Measurements from ENCODE around the gene TRIM46. TPM values are rescaled to one million over a fixed set of nuclear protein-coding genes. Genes with fewer than 3 reads are reported as not detected.
"Not testable (repeated sequence)": the region's sequence is repeated elsewhere in the genome, so short reads cannot be mapped to it uniquely, and the experiment has no call there.

TRIM46 gene
- polyA plus RNA-seq, 1 donor (not counting 4 experiments of a cell fraction or from before 2014, with no cell fraction given) = 1.7 TPM

DNA sequence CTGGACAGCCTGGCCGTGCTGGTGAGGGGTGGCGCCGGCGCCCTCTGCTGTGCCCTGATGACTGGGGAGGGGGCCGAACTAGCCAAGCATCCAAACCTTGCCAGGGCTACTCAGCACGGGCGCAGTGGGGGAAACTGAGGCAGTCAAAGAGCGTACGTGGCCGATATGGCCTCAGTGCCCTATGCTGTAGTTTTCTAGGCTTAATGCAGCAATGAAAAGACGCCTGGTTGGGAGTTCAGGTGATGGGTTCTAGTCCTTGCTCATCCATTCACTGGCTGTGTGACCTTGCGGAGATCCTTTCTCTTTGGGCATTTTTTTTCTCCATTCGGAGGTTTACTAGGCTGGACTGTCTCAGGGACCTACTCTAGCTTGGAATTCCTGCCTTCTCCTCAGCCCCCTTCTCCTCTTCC lies 35.7 kb downstream of the TRIM46 start:
- Histone ChIP-seq H3K79me2 (ENCODE audit: control insufficient read depth, insufficient read depth, low read length) (peaks cover 12% of the 10 kb centered on the region), H3K9ac (ENCODE audit: control insufficient read depth, extremely low read depth, insufficient read depth, low read length) (peak overlapping the region; percentile 98), H3K4me2 (ENCODE audit: control insufficient read depth, extremely low read depth, insufficient read depth, low read depth, low read length) (peak overlapping the region; percentile 100), H3K9me3 (ENCODE audit: control insufficient read depth, low read depth, low read length) (no peaks in the 10 kb centered on the region), H3K27ac (ENCODE audit: control insufficient read depth, insufficient read depth, low read length) (peak overlapping the region; percentile 94), H3K4me1 (ENCODE audit: control insufficient read depth, extremely low read depth, insufficient read depth, low read length) (peaks cover 22% of the 10 kb centered on the region), H2AFZ (ENCODE audit: control insufficient read depth, low read length) (peak overlapping the region; percentile 86), H3K36me3 (ENCODE audit: control insufficient read depth in 2 of 2, extremely low read depth in 1 of 2, insufficient read depth in 2 of 2, low read length in 2 of 2) (peaks cover 0 to 5% of the 10 kb centered on the region in 2 experiments), H4K20me1 (ENCODE audit: control insufficient read depth, extremely low read depth, insufficient read depth, low read length) (no peaks in the 10 kb centered on the region), H3K4me3 (ENCODE audit: control insufficient read depth in 2 of 3, extremely low read depth in 1 of 3, insufficient read depth in 2 of 3, low read depth in 1 of 3, low read length in 3 of 3) (peak overlapping the region; percentile 66 to 90 (median 77)), H3K27me3 (ENCODE audit: control insufficient read depth, extremely low read depth, insufficient read depth, low read length) (no peaks in the 10 kb centered on the region), H3K9me1 (ENCODE audit: control insufficient read depth, extremely low read depth, insufficient read depth, low read length) (no peaks in the 10 kb centered on the region)
- dilution Hi-C loops (cut with MboI; ENCODE audit: extremely low pct_ligation_motif_present, low sequenced_read_pairs) = no loop called here
- DNase-seq (ENCODE audit: low read depth, low spot score) (no peak), FAIRE-seq (no peak)
- TF ChIP-seq CTCF (optimal IDR thresholded peaks at IDR 0.05 in 1 of 3, IDR thresholded peaks at IDR 0.05 in 1 of 3, conservative IDR thresholded peaks at IDR 0.05 in 1 of 3; ENCODE audit: extremely low read depth in 1 of 3, insufficient read depth in 2 of 3, low read length in 3 of 3) (no peak), EZH2 (IDR thresholded peaks at IDR 0.05; ENCODE audit: low read length) (no peak)

GRCh38 chr1:155210314-155211104 lies 36.9 kb downstream of the TRIM46 start:
- Histone ChIP-seq H3K79me2 (ENCODE audit: control insufficient read depth, insufficient read depth, low read length) (peaks cover 12% of the 10 kb centered on the region), H3K27me3 (ENCODE audit: control insufficient read depth, extremely low read depth, insufficient read depth, low read length) (no peaks in the 10 kb centered on the region), H3K36me3 (ENCODE audit: control insufficient read depth in 2 of 2, extremely low read depth in 1 of 2, insufficient read depth in 2 of 2, low read length in 2 of 2) (peaks cover 2 to 5% of the 10 kb centered on the region in 2 experiments), H3K27ac (ENCODE audit: control insufficient read depth, insufficient read depth, low read length) (peak overlapping the region; percentile 94), H3K9me1 (ENCODE audit: control insufficient read depth, extremely low read depth, insufficient read depth, low read length) (no peaks in the 10 kb centered on the region), H3K9ac (ENCODE audit: control insufficient read depth, extremely low read depth, insufficient read depth, low read length) (peak overlapping the region; percentile 98), H3K4me2 (ENCODE audit: control insufficient read depth, extremely low read depth, insufficient read depth, low read depth, low read length) (peak overlapping the region; percentile 100), H3K4me1 (ENCODE audit: control insufficient read depth, extremely low read depth, insufficient read depth, low read length) (peaks cover 22% of the 10 kb centered on the region), H3K4me3 (ENCODE audit: control insufficient read depth in 2 of 3, extremely low read depth in 1 of 3, insufficient read depth in 2 of 3, low read depth in 1 of 3, low read length in 3 of 3) (peak overlapping the region in 2 of 3 experiments; percentile 66 to 90), H3K9me3 (ENCODE audit: control insufficient read depth, low read depth, low read length) (no peaks in the 10 kb centered on the region), H2AFZ (ENCODE audit: control insufficient read depth, low read length) (no peak overlapping the region), H4K20me1 (ENCODE audit: control insufficient read depth, extremely low read depth, insufficient read depth, low read length) (no peaks in the 10 kb centered on the region)
- dilution Hi-C loops (cut with MboI; ENCODE audit: extremely low pct_ligation_motif_present, low sequenced_read_pairs) = no loop called here
- TF ChIP-seq CTCF (optimal IDR thresholded peaks at IDR 0.05 in 1 of 3, IDR thresholded peaks at IDR 0.05 in 1 of 3, conservative IDR thresholded peaks at IDR 0.05 in 1 of 3; ENCODE audit: extremely low read depth in 1 of 3, insufficient read depth in 2 of 3, low read length in 3 of 3) (no peak), EZH2 (IDR thresholded peaks at IDR 0.05; ENCODE audit: low read length) (no peak)
- no peak for FAIRE-seq
- no peak for DNase-seq (ENCODE audit: low read depth, low spot score)

GRCh38 chr1:155211381-155212050 lies 37.9 kb downstream of the TRIM46 start:
- H3K9ac ChIP-seq (ENCODE audit: control insufficient read depth, extremely low read depth, insufficient read depth, low read length); H4K20me1 ChIP-seq (ENCODE audit: control insufficient read depth, extremely low read depth, insufficient read depth, low read length); FAIRE-seq; H3K36me3 ChIP-seq (ENCODE audit: control insufficient read depth in 2 of 2, extremely low read depth in 1 of 2, insufficient read depth in 2 of 2, low read length in 2 of 2); H2AFZ ChIP-seq (ENCODE audit: control insufficient read depth, low read length); H3K9me3 ChIP-seq (ENCODE audit: control insufficient read depth, low read depth, low read length); H3K4me3 ChIP-seq (ENCODE audit: control insufficient read depth in 2 of 3, extremely low read depth in 1 of 3, insufficient read depth in 2 of 3, low read depth in 1 of 3, low read length in 3 of 3); H3K27me3 ChIP-seq (ENCODE audit: control insufficient read depth, extremely low read depth, insufficient read depth, low read length); dilution Hi-C loops (cut with MboI; ENCODE audit: extremely low pct_ligation_motif_present, low sequenced_read_pairs); DNase-seq (ENCODE audit: low read depth, low spot score); H3K27ac ChIP-seq (ENCODE audit: control insufficient read depth, insufficient read depth, low read length); H3K4me2 ChIP-seq (ENCODE audit: control insufficient read depth, extremely low read depth, insufficient read depth, low read depth, low read length); H3K9me1 ChIP-seq (ENCODE audit: control insufficient read depth, extremely low read depth, insufficient read depth, low read length): not testable (repeated sequence)
- peaks cover 22% of the 10 kb centered on the region for H3K4me1 ChIP-seq (ENCODE audit: control insufficient read depth, extremely low read depth, insufficient read depth, low read length)
- H3K79me2 ChIP-seq (ENCODE audit: control insufficient read depth, insufficient read depth, low read length) = peaks cover 12% of the 10 kb centered on the region

Measured in keratinocyte (primary cell).